WTC11 (cell line): ENCODE measurements around the gene KRTAP10-4.

ENCODE experiments used
- CTCF ChIP-seq: fragments of 200-600 bp; IDR thresholded peaks from 2 replicates; pipeline ENCODE4 v1.8.0; 2022; ENCODE audit warnings: antibody characterized with exemption
- ESRRA ChIP-seq: sonication (generic); formaldehyde crosslinking; IDR thresholded peaks from 2 replicates; pipeline ENCODE4 v1.8.1; 2022; ENCODE audit warnings: mild to moderate bottlenecking, missing genetic modification reagents, borderline replicate concordance
- FOXJ3 ChIP-seq: sonication (generic); formaldehyde crosslinking; IDR thresholded peaks from 2 replicates; pipeline ENCODE4 v1.9.0; 2021; ENCODE audit warnings: missing genetic modification reagents, mild to moderate bottlenecking, borderline replicate concordance
- FOXK1 ChIP-seq: sonication (generic); formaldehyde crosslinking; IDR thresholded peaks from 2 replicates; pipeline ENCODE4 v1.8.0; 2022; ENCODE audit warnings: mild to moderate bottlenecking, moderate library complexity, missing genetic modification reagents
- TCF7 ChIP-seq: sonication (generic); formaldehyde crosslinking; IDR thresholded peaks from 2 replicates; pipeline ENCODE4 v1.8.0; 2022; ENCODE audit warnings: mild to moderate bottlenecking, low read depth, missing genetic modification reagents, moderate library complexity
- TF ChIP-seq, protein P1 (sequence below): sonication (generic); formaldehyde crosslinking; IDR thresholded peaks from 2 replicates; pipeline ENCODE4 v1.8.1; 2022; ENCODE audit warnings: low read depth, missing genetic modification reagents, borderline replicate concordance

- TF ChIP-seq CTCF (no peak), ESRRA (no peak), FOXK1 (CRISPR knock-in tag) (no peak), TCF7 (CRISPR knock-in tag) (no peak), FOXJ3 (CRISPR knock-in tag) (no peak)
- TF ChIP-seq, protein P1, sequence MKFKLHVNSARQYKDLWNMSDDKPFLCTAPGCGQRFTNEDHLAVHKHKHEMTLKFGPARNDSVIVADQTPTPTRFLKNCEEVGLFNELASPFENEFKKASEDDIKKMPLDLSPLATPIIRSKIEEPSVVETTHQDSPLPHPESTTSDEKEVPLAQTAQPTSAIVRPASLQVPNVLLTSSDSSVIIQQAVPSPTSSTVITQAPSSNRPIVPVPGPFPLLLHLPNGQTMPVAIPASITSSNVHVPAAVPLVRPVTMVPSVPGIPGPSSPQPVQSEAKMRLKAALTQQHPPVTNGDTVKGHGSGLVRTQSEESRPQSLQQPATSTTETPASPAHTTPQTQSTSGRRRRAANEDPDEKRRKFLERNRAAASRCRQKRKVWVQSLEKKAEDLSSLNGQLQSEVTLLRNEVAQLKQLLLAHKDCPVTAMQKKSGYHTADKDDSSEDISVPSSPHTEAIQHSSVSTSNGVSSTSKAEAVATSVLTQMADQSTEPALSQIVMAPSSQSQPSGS (CRISPR knock-in tag): no peak
Measured at GRCh38 chr21:44550807-44551206, 22.7 kb upstream of the KRTAP10-4 start.
